Ishikawa (cell line): ENCODE data around the gene DMRTA1.

ENCODE experiments used
- CEBPB ChIP-seq: IDR thresholded peaks from 2 replicates; pipeline ENCODE4 v1.6.1; 2012
- CREB1 ChIP-seq: IDR thresholded peaks from 2 replicates; pipeline ENCODE4 v1.6.1; 2012; ENCODE audit warnings: low read depth
- EGR1 ChIP-seq: IDR thresholded peaks from 2 replicates; pipeline ENCODE4 v1.6.1; 2012
- EP300 ChIP-seq: IDR thresholded peaks from 2 replicates; pipeline ENCODE4 v1.6.1; 2012; ENCODE audit warnings: borderline replicate concordance
- FOXM1 ChIP-seq: IDR thresholded peaks from 2 replicates; pipeline ENCODE4 v1.6.1; 2012; ENCODE audit warnings: low read depth, borderline replicate concordance
- NFIC ChIP-seq: IDR thresholded peaks from 2 replicates; pipeline ENCODE4 v1.6.1; 2012
- RAD21 ChIP-seq: IDR thresholded peaks from 2 replicates; pipeline ENCODE4 v1.6.1; 2012; ENCODE audit warnings: low read depth
- TAF1 ChIP-seq: IDR thresholded peaks from 2 replicates; pipeline ENCODE4 v1.6.1; 2012; ENCODE audit warnings: low read depth, mild to moderate bottlenecking
- TEAD4 ChIP-seq: IDR thresholded peaks from 2 replicates; pipeline ENCODE4 v1.6.1; 2012
- YY1 ChIP-seq: IDR thresholded peaks from 2 replicates; pipeline ENCODE4 v1.6.1; 2012; ENCODE audit warnings: low read depth
- ZBTB7A ChIP-seq: IDR thresholded peaks from 2 replicates; pipeline ENCODE4 v1.6.1; 2012; ENCODE audit warnings: low read depth
- TF ChIP-seq, protein P1 (sequence below): IDR thresholded peaks from 2 replicates; pipeline ENCODE4 v1.6.1; 2012
- TF ChIP-seq, protein P2 (sequence below): IDR thresholded peaks from 2 replicates; pipeline ENCODE4 v1.6.1; 2012
- TF ChIP-seq, protein P3 (sequence below): IDR thresholded peaks from 2 replicates; pipeline ENCODE4 v1.6.1; 2012; ENCODE audit warnings: low read depth, mild to moderate bottlenecking

The DMRTA1 gene

DNA sequence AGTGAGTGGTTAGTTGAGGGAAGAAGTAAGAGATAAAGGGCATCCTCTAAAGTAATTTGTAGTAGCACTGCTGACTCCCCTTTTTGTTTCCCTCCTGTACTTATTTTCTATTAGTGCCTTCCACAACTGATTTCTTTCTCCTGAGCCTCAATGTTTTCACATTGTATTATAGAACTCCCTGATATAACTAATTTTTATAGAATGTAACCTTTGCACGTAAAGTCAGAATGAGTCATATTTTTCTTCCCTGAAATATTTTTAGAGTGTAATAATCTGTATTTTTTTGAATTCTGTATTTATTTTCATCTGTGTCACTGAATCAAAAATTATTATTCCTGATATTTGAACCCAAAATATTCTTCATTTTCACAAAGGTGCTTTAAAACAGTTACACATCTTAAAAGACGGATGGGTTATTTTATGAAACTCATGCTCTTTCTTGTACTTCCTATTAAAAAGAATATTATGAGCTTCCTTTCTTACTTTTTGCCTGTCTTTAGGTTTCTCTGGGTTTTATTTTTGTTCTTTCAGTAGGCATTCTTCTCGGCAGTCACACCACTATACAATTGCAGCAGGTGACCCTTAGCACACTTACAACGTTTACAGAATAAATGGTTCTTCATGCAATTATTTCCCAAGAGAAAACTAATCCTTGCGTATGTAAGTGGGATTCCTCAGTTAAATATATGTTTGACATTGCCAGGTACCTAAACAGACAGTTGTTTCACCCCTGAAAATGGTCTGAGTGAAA lies 30.5 kb upstream of the DMRTA1 start:
- TF ChIP-seq YY1 = no peak
- TF ChIP-seq EP300 = no peak

DNA sequence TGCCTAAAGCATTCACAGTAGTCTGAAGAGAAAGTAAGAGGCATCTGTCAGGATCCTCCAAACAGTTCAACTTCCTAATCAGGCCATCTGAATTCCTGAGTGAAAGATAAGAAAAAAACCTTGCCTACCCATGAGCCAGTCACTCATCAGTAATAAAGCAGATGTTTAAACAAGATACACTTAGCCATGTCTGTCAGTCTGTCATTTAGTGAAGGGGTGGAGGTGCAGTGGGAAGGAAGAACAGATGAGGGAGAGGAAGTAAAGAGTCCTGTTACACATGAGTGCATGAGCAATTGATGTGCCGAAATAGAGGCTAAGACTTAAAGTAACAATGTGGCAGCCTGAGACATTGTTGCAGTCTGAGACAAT lies 29.9 kb upstream of the DMRTA1 start:
- TF ChIP-seq, protein P1, sequence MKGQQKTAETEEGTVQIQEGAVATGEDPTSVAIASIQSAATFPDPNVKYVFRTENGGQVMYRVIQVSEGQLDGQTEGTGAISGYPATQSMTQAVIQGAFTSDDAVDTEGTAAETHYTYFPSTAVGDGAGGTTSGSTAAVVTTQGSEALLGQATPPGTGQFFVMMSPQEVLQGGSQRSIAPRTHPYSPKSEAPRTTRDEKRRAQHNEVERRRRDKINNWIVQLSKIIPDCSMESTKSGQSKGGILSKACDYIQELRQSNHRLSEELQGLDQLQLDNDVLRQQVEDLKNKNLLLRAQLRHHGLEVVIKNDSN = no peak
- no peak for TF ChIP-seq ZBTB7A
- no peak for TF ChIP-seq CEBPB
- no peak for TF ChIP-seq NFIC
- no peak for TF ChIP-seq CREB1
- no peak for TF ChIP-seq EGR1
- no peak for TF ChIP-seq YY1

DNA sequence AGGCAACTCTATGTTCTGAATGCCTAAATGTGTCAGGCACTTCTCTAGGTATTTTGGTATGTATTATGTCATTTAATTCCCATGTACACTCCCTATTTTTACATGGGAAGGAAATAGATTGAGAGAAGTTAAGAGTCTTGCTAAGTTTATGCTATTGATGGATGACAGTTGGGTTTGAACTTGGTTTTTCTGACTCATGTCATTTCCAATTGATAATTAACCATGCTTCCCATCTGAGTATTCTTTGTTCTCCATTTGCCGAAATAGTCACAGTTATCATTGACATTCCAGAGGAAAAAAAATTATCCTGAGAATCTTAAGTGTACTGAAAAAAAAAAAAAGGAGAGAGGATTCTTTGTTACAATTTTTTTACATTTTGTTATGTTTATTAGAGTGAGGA lies 23.1 kb upstream of the DMRTA1 start:
- no peak for TF ChIP-seq TEAD4

DNA sequence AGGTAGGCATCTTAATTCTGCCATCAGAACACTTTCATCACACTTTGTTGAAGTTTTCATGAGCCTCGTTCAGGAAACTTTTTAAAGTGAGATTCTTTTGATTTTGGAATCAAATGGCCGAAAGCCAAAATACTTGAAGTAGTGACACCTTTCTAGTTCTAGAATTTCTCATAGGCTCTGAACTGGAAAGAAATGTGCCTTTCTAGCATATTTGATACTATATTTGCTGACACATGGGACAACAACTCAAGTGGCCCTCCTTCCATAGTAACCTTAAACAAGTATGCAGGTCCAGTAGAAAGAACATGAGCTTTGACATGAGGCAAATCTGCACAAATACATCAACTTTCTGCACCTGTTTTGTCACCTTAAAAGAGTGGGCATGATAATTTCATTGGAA lies 22.0 kb upstream of the DMRTA1 start:
- no peak for TF ChIP-seq YY1
- TF ChIP-seq ZBTB7A = no peak
- TF ChIP-seq, protein P2, sequence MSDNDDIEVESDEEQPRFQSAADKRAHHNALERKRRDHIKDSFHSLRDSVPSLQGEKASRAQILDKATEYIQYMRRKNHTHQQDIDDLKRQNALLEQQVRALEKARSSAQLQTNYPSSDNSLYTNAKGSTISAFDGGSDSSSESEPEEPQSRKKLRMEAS = no peak
- TF ChIP-seq, protein P1 = no peak
- TF ChIP-seq EGR1 = no peak
- TF ChIP-seq EP300 = no peak
- no peak for TF ChIP-seq TEAD4
- TF ChIP-seq RAD21 = no peak
- TF ChIP-seq FOXM1 = no peak

DNA sequence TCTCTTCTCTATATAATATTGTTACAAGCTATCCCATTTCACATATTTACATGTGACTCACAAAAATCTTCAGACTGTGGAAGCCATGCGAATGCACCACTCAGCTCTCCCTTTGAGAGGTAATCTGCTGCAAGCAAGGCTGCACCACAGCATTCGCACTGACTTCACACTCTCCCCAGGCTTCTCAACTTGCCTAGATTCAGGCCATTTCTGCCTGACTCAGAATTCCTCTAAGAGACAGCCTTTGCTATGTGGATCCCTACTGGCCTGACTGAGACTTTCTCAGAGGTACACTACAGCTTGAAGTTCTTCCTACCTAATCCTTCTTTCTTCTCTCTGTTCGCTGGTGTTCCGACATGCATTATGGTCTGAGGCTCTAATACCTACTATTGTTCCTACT lies 21.1 kb upstream of the DMRTA1 start:
- no peak for TF ChIP-seq RAD21
- TF ChIP-seq, protein P3, sequence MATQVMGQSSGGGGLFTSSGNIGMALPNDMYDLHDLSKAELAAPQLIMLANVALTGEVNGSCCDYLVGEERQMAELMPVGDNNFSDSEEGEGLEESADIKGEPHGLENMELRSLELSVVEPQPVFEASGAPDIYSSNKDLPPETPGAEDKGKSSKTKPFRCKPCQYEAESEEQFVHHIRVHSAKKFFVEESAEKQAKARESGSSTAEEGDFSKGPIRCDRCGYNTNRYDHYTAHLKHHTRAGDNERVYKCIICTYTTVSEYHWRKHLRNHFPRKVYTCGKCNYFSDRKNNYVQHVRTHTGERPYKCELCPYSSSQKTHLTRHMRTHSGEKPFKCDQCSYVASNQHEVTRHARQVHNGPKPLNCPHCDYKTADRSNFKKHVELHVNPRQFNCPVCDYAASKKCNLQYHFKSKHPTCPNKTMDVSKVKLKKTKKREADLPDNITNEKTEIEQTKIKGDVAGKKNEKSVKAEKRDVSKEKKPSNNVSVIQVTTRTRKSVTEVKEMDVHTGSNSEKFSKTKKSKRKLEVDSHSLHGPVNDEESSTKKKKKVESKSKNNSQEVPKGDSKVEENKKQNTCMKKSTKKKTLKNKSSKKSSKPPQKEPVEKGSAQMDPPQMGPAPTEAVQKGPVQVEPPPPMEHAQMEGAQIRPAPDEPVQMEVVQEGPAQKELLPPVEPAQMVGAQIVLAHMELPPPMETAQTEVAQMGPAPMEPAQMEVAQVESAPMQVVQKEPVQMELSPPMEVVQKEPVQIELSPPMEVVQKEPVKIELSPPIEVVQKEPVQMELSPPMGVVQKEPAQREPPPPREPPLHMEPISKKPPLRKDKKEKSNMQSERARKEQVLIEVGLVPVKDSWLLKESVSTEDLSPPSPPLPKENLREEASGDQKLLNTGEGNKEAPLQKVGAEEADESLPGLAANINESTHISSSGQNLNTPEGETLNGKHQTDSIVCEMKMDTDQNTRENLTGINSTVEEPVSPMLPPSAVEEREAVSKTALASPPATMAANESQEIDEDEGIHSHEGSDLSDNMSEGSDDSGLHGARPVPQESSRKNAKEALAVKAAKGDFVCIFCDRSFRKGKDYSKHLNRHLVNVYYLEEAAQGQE = no peak
- TF ChIP-seq TAF1 = no peak
- TF ChIP-seq CREB1 = no peak
- no peak for TF ChIP-seq TEAD4
- TF ChIP-seq, protein P1 = no peak
- TF ChIP-seq FOXM1 = no peak
- no peak for TF ChIP-seq EP300
- no peak for TF ChIP-seq YY1
- TF ChIP-seq ZBTB7A = no peak
- no peak for TF ChIP-seq NFIC
- no peak for TF ChIP-seq CEBPB
- TF ChIP-seq, protein P2 = no peak
- no peak for TF ChIP-seq EGR1

DNA sequence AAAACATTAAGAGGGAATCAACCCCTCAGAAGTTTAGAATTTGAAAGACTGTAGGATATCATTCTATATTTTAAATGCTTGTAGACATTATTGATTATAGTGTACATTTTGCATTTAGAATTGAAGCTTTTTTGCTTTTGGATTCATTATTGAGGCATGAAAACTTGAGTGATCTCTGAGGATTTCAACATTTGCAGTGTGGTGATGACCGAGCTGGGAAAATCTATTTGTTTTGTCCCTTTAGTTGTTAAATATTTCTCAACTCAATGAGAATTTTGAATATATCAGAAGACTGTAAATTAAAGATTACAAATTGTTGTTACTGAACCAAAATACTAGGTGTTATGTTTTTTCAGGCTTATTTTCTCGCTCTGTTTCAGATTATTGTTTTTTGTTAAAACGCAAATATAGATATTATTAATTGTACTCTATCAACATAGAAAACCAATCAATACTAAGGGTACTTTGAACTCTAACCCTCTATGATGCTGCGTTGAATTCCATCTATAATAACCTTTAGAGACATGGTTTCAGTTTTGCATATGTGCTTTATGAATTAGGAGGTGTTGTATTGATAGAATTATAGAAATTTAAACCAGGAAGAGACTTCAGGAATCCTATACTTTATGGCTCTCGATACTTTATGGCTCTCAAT lies 19.3 kb upstream of the DMRTA1 start:
- TF ChIP-seq EP300 = no peak
- TF ChIP-seq, protein P1 = no peak
- TF ChIP-seq CREB1 = no peak
- no peak for TF ChIP-seq CEBPB
- no peak for TF ChIP-seq TEAD4
- TF ChIP-seq FOXM1 = no peak

DNA sequence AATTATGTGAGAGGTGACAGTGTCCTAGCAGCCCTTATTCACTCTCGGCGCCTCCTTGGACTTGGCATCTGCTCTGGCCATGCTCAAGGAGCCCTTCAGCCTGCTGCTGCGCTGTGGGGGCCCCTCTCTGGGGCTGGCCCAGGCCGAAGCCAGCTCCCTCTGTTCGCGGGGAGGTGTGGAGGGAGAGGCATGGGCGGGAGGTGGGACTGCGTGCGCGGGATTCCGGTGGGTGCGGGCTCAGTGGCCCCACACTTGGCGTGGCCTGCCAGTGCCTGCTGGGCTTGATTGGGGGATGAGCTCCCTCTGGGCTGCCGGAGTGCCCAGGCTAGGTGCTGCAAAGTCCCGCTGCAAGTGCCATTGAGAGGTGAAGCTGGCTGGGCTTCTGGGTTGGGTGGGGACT lies 12.9 kb upstream of the DMRTA1 start:
- TF ChIP-seq ZBTB7A = no peak

DNA sequence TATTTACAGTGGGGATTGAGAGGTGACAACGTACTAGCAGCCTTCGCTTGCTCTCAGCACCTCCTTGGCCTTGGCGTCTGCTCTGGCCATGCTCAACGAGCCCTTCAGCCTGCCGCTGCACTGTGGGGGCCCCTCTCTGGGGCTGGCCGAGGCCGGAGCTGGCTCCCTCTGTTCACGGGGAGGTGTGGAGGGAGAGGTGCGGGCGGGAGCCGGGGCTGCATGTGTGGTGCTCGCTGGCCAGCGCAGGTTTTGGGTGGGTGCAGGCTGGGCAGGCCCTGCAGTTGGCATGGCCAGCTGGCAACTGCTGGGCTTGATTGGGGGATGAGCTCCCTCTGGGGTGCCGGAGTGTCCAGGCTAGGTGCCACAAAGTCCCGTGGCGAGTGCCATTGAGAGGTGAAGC lies 5.8 kb upstream of the DMRTA1 start:
- TF ChIP-seq, protein P3 = no peak
- TF ChIP-seq EGR1 (no peak), ZBTB7A (no peak), CEBPB (no peak)
- TF ChIP-seq, protein P1 = no peak
- TF ChIP-seq, protein P2 = no peak
